ENCODE data around the gene COX20.

Gene COX20

DNA sequence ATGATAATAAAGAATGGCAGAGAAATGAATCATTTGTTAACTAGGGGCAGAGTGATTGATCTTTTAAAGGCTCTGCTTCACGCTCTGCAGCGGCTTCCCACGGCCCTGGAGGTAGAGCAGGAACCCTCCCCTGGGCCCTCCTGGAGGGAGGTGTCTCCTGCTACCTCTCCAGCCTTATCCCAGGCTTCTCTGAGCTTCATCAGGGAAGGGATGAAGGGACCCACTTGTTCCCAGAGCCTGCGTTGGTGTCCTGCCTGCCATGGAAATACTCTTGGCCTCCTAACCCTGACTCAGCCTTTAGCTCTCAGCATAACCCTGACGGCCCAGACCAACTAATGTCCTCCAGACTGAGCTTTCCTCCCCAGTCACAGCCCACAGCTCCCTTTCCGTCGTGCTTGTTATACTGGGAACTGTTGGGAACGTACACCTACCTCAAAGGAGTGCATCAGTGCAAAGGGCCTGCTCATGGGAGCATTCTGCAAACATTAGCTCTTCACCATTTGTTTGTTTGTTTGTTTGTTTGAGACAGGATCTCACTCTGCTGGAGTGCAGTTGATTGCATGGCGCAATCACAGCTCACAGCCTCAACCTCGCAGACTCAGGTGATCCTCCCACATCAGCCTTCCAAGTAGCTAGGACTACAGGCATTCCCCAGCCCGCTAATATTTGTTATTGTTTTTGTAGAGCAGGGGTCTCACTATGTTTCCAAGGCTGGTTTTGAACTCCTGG, 46.3 kb downstream of the COX20 start:
- TF ChIP-seq, protein P1, sequence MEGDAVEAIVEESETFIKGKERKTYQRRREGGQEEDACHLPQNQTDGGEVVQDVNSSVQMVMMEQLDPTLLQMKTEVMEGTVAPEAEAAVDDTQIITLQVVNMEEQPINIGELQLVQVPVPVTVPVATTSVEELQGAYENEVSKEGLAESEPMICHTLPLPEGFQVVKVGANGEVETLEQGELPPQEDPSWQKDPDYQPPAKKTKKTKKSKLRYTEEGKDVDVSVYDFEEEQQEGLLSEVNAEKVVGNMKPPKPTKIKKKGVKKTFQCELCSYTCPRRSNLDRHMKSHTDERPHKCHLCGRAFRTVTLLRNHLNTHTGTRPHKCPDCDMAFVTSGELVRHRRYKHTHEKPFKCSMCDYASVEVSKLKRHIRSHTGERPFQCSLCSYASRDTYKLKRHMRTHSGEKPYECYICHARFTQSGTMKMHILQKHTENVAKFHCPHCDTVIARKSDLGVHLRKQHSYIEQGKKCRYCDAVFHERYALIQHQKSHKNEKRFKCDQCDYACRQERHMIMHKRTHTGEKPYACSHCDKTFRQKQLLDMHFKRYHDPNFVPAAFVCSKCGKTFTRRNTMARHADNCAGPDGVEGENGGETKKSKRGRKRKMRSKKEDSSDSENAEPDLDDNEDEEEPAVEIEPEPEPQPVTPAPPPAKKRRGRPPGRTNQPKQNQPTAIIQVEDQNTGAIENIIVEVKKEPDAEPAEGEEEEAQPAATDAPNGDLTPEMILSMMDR (IDR thresholded peaks at IDR 0.05; ENCODE audit: borderline replicate concordance, control extremely low read depth, extremely low read depth, insufficient read depth, missing control alignments) = no peak
- in situ Hi-C loops (cut with MboI; ENCODE audit: low sequenced_read_pairs, unreplicated experiment) = no loop called here
- no peak for DNase-seq (ENCODE audit: low spot score)

DNA sequence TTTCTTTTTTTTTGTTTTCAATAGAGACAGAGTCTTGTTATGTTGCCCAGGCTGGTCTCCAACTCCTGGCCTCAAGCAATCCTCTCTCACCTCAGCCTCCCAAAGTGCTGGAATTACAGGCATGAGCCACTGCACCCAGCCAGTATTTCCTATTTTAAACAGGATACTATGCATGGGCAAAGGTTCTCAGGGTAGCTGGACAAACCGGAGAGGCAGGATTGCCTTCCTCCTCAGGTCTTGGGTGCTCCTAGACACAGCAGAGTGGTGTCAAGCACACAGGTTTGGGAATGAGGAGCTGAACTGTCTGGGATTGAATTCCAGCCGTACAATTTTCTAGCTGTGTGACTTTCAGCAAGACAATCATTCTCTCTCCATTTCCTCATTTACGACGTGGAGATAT, 51.8 kb downstream of the COX20 start:
- TF ChIP-seq, protein P1 (IDR thresholded peaks at IDR 0.05; ENCODE audit: borderline replicate concordance, control extremely low read depth, extremely low read depth, insufficient read depth, missing control alignments) = no peak
- in situ Hi-C loops (cut with MboI; ENCODE audit: low sequenced_read_pairs, unreplicated experiment) = no loop called here
- DNase-seq (ENCODE audit: low spot score) = no peak

- TF ChIP-seq, protein P1 (IDR thresholded peaks at IDR 0.05; ENCODE audit: borderline replicate concordance, control extremely low read depth, extremely low read depth, insufficient read depth, missing control alignments) = no peak
- in situ Hi-C loops (cut with MboI; ENCODE audit: low sequenced_read_pairs, unreplicated experiment) = no loop called here
- DNase-seq (ENCODE audit: low spot score) = no peak
These were observed 58.4 kb downstream of the COX20 start for GRCh38 chr1:244893836-244894235.
